ENCODE results near the gene CYP27B1. TPM values are rescaled to one million over a fixed set of nuclear protein-coding genes. Genes with fewer than 3 reads are reported as not detected.

CYP27B1 gene
- total and polyA plus RNA-seq, 4 donors = 0.05 to 1.6 (median 0.17) TPM

DNA sequence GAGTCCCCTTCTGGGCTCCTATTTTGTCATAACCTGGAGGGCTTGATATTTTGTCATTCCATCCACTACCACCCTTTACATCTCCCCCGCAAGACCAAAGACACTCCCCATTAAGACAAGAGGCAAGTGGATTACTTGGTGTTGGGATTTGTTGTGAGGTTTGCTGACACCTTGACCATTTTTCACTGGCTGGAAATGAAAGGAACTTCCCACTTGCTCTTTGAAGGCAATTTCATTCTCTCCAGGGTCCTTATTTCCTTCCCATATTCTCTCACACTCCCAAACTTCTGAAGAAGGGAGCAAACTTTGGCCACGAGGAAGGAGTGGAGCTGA is 43.3 kb downstream of the CYP27B1 start:
- Histone ChIP-seq H3K4me3 (ENCODE audit: low read depth in 1 of 3, low read length in 3 of 3) (no peak overlapping the region), H3K9me3 (ENCODE audit: control insufficient read depth in 4 of 4, low read length in 3 of 4) (no peaks in the 10 kb centered on the region), H3K4me1 (ENCODE audit: control insufficient read depth in 4 of 4, insufficient read depth in 4 of 4, low read length in 3 of 4) (peaks cover 0 to 14% (median 9%) of the 10 kb centered on the region in 4 donors), H3K27ac (ENCODE audit: low read depth in 1 of 2, low read length in 2 of 2) (no peak overlapping the region), H3K27me3 (ENCODE audit: control insufficient read depth in 4 of 4, insufficient read depth in 4 of 4, low read length in 3 of 4) (no peaks in the 10 kb centered on the region), H3K9ac (ENCODE audit: low read depth in 1 of 2, low read length in 2 of 2) (no peak overlapping the region), H3K36me3 (ENCODE audit: control insufficient read depth in 4 of 4, insufficient read depth in 3 of 4, low read depth in 1 of 4, low read length in 3 of 4) (peaks cover 7 to 32% (median 25%) of the 10 kb centered on the region in 4 donors)
- no peak for DNase-seq (ENCODE audit: low spot score)
- TF ChIP-seq, protein P1, sequence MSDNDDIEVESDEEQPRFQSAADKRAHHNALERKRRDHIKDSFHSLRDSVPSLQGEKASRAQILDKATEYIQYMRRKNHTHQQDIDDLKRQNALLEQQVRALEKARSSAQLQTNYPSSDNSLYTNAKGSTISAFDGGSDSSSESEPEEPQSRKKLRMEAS (IDR thresholded peaks at IDR 0.05) = no peak
- TF ChIP-seq HNF4A (conservative IDR thresholded peaks at IDR 0.05) (no peak), YY1 (IDR thresholded peaks at IDR 0.05) (no peak), JUND (IDR thresholded peaks at IDR 0.05) (no peak), FOXA1 (IDR thresholded peaks at IDR 0.05) (no peak), TAF1 (conservative IDR thresholded peaks at IDR 0.05) (no peak), GABPA (IDR thresholded peaks at IDR 0.05 in 1 of 2, conservative IDR thresholded peaks at IDR 0.05 in 1 of 2) (no peak), EGR1 (IDR thresholded peaks at IDR 0.05; ENCODE audit: low read depth in 2 of 2) (no peak), FOXA2 (IDR thresholded peaks at IDR 0.05) (no peak), RAD21 (IDR thresholded peaks at IDR 0.05) (no peak), HNF4G (IDR thresholded peaks at IDR 0.05) (no peak), NR2F2 (IDR thresholded peaks at IDR 0.05) (no peak), SP1 (IDR thresholded peaks at IDR 0.05) (no peak), RXRA (IDR thresholded peaks at IDR 0.05) (no peak)
- TF ChIP-seq, protein P2, sequence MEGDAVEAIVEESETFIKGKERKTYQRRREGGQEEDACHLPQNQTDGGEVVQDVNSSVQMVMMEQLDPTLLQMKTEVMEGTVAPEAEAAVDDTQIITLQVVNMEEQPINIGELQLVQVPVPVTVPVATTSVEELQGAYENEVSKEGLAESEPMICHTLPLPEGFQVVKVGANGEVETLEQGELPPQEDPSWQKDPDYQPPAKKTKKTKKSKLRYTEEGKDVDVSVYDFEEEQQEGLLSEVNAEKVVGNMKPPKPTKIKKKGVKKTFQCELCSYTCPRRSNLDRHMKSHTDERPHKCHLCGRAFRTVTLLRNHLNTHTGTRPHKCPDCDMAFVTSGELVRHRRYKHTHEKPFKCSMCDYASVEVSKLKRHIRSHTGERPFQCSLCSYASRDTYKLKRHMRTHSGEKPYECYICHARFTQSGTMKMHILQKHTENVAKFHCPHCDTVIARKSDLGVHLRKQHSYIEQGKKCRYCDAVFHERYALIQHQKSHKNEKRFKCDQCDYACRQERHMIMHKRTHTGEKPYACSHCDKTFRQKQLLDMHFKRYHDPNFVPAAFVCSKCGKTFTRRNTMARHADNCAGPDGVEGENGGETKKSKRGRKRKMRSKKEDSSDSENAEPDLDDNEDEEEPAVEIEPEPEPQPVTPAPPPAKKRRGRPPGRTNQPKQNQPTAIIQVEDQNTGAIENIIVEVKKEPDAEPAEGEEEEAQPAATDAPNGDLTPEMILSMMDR (IDR thresholded peaks at IDR 0.05; ENCODE audit: low read depth, low read length, missing input control) = no peak
- TF ChIP-seq, protein P3, sequence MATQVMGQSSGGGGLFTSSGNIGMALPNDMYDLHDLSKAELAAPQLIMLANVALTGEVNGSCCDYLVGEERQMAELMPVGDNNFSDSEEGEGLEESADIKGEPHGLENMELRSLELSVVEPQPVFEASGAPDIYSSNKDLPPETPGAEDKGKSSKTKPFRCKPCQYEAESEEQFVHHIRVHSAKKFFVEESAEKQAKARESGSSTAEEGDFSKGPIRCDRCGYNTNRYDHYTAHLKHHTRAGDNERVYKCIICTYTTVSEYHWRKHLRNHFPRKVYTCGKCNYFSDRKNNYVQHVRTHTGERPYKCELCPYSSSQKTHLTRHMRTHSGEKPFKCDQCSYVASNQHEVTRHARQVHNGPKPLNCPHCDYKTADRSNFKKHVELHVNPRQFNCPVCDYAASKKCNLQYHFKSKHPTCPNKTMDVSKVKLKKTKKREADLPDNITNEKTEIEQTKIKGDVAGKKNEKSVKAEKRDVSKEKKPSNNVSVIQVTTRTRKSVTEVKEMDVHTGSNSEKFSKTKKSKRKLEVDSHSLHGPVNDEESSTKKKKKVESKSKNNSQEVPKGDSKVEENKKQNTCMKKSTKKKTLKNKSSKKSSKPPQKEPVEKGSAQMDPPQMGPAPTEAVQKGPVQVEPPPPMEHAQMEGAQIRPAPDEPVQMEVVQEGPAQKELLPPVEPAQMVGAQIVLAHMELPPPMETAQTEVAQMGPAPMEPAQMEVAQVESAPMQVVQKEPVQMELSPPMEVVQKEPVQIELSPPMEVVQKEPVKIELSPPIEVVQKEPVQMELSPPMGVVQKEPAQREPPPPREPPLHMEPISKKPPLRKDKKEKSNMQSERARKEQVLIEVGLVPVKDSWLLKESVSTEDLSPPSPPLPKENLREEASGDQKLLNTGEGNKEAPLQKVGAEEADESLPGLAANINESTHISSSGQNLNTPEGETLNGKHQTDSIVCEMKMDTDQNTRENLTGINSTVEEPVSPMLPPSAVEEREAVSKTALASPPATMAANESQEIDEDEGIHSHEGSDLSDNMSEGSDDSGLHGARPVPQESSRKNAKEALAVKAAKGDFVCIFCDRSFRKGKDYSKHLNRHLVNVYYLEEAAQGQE (IDR thresholded peaks at IDR 0.05) = no peak
- TF ChIP-seq, protein P4, sequence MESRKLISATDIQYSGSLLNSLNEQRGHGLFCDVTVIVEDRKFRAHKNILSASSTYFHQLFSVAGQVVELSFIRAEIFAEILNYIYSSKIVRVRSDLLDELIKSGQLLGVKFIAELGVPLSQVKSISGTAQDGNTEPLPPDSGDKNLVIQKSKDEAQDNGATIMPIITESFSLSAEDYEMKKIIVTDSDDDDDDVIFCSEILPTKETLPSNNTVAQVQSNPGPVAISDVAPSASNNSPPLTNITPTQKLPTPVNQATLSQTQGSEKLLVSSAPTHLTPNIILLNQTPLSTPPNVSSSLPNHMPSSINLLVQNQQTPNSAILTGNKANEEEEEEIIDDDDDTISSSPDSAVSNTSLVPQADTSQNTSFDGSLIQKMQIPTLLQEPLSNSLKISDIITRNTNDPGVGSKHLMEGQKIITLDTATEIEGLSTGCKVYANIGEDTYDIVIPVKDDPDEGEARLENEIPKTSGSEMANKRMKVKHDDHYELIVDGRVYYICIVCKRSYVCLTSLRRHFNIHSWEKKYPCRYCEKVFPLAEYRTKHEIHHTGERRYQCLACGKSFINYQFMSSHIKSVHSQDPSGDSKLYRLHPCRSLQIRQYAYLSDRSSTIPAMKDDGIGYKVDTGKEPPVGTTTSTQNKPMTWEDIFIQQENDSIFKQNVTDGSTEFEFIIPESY (IDR thresholded peaks at IDR 0.05) = no peak
- TF ChIP-seq, protein P5, sequence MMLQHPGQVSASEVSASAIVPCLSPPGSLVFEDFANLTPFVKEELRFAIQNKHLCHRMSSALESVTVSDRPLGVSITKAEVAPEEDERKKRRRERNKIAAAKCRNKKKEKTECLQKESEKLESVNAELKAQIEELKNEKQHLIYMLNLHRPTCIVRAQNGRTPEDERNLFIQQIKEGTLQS (IDR thresholded peaks at IDR 0.05) = no peak
- WGBS = 76% methylated on average over 2 of the region's 2 CpGs

All from liver (tissue), 9 donors.